ENCODE data around the gene SEPTIN11. TPM values are rescaled to one million over a fixed set of nuclear protein-coding genes. Genes with fewer than 3 reads are reported as not detected.

Gene SEPTIN11
- total and polyA plus RNA-seq, 2 of the 4 experiments (the other 2 are of a cell fraction), result 267 to 573 TPM

DNA sequence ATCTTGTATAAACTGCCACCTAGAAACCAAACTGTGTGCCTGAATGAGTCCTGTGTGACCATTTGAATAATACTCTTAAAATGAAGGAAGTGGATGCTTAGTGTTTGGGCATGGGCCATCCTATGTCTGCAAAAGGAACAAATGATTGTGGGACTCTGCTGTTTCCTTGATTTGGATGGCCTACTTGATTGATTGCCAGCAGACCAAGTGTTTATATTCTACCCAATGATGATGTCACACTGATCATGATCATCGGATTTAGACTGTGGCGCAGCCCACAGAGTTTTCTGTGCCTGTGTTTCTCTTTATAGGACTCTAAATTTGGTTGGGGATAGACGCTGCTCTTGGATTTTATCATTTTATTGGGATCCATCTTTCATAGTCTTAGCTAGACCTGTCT is 4.4 kb downstream of the SEPTIN11 start:
- Histone ChIP-seq H3K23ac (ENCODE audit: low read depth, low read length) (no peak overlapping the region; the same call in 1 of the 2 replicates), H3K56ac (ENCODE audit: extremely low read depth, insufficient read depth, low read length) (no peak overlapping the region), H4K91ac (ENCODE audit: insufficient read depth, low read depth, low read length) (no peak overlapping the region), H3K4ac (ENCODE audit: low read depth, low read length) (no peak overlapping the region), H2AFZ (replicated peaks; ENCODE audit: low read length, poor library complexity) (no peak overlapping the region), H3K27ac (ENCODE audit: insufficient read depth, low read length) (no peak overlapping the region), H3K14ac (replicated peaks; ENCODE audit: low read depth, low read length) (no peak overlapping the region), H3K27me3 (ENCODE audit: control insufficient read depth, insufficient read depth, low read length) (no peaks in the 10 kb centered on the region), H2AK5ac (ENCODE audit: low read depth, low read length) (no peak overlapping the region), H3K79me1 (ENCODE audit: low read depth in 1 of 2, low read length in 2 of 2) (peaks cover 0 to 55% of the 10 kb centered on the region in 2 experiments), H3K18ac (ENCODE audit: low read depth, low read length) (no peak overlapping the region), H4K8ac (ENCODE audit: low read depth in 2 of 2, low read length in 2 of 2) (no peak overlapping the region), H4K20me1 (ENCODE audit: insufficient read depth, low read length) (peaks cover 85% of the 10 kb centered on the region), H3K9me3 (ENCODE audit: control insufficient read depth, insufficient read depth, low read length) (no peaks in the 10 kb centered on the region), H2BK20ac (ENCODE audit: low read depth, low read length) (no peak overlapping the region), H3K4me1 (ENCODE audit: control insufficient read depth, insufficient read depth, low read length) (peaks cover 22% of the 10 kb centered on the region), H2BK15ac (ENCODE audit: low read depth, low read length) (no peak overlapping the region), H3K9ac (ENCODE audit: low read depth, low read length) (no peak overlapping the region), H4K5ac (ENCODE audit: low read depth, low read length) (no peak overlapping the region), H3K4me3 (ENCODE audit: insufficient read depth, low read depth, low read length) (no peak overlapping the region), H3K4me2 (ENCODE audit: low read depth, low read length) (peak overlapping the region; percentile 24; the same call in 1 of the 2 replicates), H2BK5ac (ENCODE audit: low read depth, low read length, poor library complexity, severe bottlenecking) (no peak overlapping the region), H3K36me3 (ENCODE audit: control insufficient read depth, insufficient read depth, low read length) (peaks cover 11% of the 10 kb centered on the region), H2BK120ac (ENCODE audit: low read depth, low read length) (no peak overlapping the region), H3K9me1 (ENCODE audit: insufficient read depth, low read length) (peaks cover 28% of the 10 kb centered on the region), H2AK9ac (replicated peaks; ENCODE audit: low read depth, low read length, poor library complexity) (no peak overlapping the region)
- TF ChIP-seq, protein P1, sequence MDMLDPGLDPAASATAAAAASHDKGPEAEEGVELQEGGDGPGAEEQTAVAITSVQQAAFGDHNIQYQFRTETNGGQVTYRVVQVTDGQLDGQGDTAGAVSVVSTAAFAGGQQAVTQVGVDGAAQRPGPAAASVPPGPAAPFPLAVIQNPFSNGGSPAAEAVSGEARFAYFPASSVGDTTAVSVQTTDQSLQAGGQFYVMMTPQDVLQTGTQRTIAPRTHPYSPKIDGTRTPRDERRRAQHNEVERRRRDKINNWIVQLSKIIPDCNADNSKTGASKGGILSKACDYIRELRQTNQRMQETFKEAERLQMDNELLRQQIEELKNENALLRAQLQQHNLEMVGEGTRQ (IDR thresholded peaks at IDR 0.05; ENCODE audit: low read depth, low read length), result no peak
- no peak for TF ChIP-seq CEBPB (IDR thresholded peaks at IDR 0.05; ENCODE audit: low read depth, low read length)
- TF ChIP-seq SMC3 (IDR thresholded peaks at IDR 0.05; ENCODE audit: low read depth, low read length), result no peak
- no peak for TF ChIP-seq RCOR1 (IDR thresholded peaks at IDR 0.05; ENCODE audit: insufficient replicate concordance, low read length)
- BruUV-seq (replicated peaks), result no TSS peak
- in situ Hi-C loops (cut with MboI; ENCODE audit: low sequenced_read_pairs) (loop anchor here (10.0 kb wide), 1 partner anchor 71 kb away; no protein-coding TSS in a partner anchor), intact Hi-C loops (cut with micrococcal nuclease) (loop anchor here (5.0 kb wide), 2 partner anchors 68 to 203 kb away; partner anchors contain the start of gene CCNG2), dilution Hi-C loops (cut with HindIII; ENCODE audit: low sequenced_read_pairs, unreplicated experiment) (no loop called here)
- ChIA-PET CTCF (no interaction called here), POLR2A (ENCODE audit: unreplicated experiment) (interaction anchor here (0.6 kb wide), 3 partner anchors 12 to 103 kb away, joined by 3 to 5 read pairs (median 3); no protein-coding TSS in a partner anchor)
- ATAC-seq (ENCODE audit: low read depth) (no peak), DNase-seq (no peak)
- WGBS, 2 experiments (ENCODE audit: extremely low coverage in 2 of 2, insufficient read length in 1 of 2), result no CpG with 5 or more reads among the region's 3 CpGs

Data from IMR-90 (cell line).